ENCODE measurements around the gene PITPNC1. TPM values are rescaled to one million over a fixed set of nuclear protein-coding genes. Genes with fewer than 3 reads are reported as not detected.

Gene PITPNC1
- 45.0 TPM for total RNA-seq

DNA sequence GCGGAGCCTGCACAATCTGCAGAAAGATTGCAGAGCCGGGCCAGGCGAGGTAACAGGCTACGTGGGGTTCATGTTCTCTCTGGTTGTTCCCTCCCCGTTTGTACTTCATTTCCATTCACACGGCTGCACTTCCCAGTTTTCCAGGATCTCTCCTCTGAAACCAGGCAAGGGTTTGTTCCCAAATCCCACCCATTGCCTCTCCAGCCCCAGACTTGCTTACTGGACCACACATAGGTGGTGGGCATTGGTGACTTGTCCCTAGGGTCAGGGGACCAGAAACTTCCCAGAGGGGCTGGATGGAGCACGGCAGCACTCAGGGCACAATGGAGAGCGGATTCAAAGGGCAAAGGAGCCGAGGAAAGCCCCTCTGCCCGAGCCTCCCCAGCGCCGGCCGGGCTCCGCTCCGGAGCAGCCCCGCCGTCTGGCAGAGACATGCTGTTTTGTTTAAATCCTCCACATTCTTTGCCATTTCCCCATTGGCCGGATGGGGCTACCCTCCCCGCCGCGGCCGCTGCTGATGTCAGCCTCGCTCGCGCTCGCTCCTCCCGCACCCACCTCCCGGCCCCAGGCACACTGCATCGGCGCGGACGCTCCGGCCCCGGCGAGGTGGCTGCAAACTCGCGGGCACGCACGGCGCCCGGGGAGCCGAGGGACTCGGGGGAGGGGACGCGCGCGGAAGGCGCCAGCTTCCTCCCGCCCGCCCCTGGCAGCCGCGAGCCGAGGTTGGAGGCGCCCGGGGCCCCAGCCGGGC is at the start of gene PITPNC1:
TSS of gene PITPNC1 (plus strand) at position 545 of the 751 bp plus-strand sequence.

DNA sequence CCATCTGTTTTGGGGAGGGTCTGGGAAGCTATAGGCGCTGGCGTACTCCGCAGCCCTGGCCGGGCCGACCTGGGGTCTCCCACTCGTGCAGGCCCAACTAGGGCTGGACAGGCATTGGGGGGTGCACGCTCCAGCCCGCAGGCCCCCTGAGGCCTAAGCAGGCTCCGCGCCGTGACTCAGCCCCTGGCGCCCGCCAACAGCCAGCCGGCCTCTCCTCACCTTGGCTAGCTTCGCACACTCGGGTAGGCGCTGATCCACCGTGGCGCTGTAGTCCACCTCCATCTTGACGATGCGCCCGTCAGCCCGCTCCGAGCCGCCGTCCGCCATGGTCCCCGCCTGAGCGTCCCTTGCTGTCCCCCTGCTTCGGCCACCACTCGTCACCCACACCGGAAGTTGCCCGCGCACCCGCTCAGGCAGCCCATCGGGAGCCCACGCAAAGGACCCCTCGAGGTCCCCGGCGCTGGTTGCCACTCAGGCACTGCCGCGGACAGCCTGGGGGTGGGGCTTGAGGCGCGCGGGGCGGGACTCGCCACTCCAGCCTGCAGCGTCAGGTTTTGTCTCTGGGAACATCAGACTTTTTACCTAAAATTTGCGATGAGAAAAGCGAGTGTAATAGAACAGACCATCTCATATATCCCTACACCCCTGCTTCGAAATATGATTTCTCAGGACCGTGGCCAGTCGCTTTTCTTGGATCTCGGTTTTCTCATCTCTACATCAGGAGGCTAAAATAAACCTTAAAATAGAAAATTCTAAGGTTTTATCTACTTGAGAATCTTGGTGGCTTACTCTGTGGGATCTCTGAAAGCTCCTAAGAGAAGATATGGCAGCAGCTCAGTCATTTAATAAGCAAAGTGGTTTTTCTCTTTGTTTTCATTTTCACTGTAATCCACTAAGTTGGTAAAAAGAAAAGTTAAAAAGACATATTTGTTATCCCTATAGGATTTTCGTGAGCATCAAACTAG is 10.6 kb upstream of the PITPNC1 start, which contains the start of gene PSMD12:
TSS of gene PSMD12 (minus strand) at position 385 of the 965 bp plus-strand sequence. CDS start at position 327, 58 bp downstream.

DNA sequence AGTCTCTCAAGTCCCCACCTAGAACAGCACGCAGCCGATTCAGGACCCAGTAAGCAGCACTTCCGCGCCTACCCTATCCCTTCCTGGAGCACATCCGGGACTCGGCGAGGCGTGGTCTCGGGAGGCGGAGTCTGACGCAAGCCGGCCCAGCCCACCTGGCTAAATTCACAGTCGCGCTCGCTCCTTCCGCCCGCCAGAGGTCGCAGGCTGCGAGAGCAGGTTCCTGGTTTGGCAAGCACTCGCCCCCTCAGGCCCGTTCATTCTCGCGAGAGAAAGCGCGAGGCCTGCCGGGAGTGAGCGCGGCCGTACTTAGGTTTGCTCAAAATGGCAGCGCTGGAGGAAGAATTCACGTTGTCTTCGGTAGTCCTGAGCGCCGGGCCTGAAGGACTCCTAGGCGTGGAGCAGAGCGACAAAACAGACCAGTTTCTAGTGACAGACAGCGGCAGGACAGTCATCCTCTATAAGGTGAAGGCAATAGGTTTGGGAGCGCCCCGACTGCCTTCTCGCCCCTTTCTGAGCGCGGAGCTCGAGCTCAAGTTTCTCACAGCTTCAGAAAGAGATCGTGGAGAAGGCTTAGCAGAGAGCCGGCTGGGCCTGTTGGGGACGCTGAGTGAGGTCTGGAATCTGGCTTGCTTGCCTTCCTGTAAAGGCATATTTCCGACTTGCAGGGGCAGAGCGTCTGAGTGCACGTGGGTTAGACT is 340.7 kb downstream of the PITPNC1 start, which contains the start of gene NOL11:
TSS of gene NOL11 (plus strand) at position 313 of the 701 bp plus-strand sequence. CDS start at position 325, 12 bp downstream.

Other genes with a start within 250 kb of the PITPNC1 start
- gene HELZ, start 132.1 kb upstream of the PITPNC1 start, total RNA-seq, result 174 TPM
- 46.6 TPM for gene PSMD12, start 10.7 kb upstream of the PITPNC1 start, total RNA-seq